GM12865 (cell line): ENCODE data around the gene SIVA1.

Experiments used
- DNase-seq: peaks from one replicate; pipeline ENCODE4 v3.0.0; 2010; ENCODE audit warnings: low read depth
- H3K4me3 ChIP-seq: 2 replicates; pipeline ENCODE4 v1.5.1; 2011; ENCODE audit warnings: mild to moderate bottlenecking, low read depth, low read length, control low read depth
- TF ChIP-seq, protein P1 (sequence below): IDR thresholded peaks from 2 replicates; pipeline ENCODE4 v1.5.1; 2011; ENCODE audit warnings: low read length, control low read depth, low read depth, inconsistent platforms; ENCODE audit not compliant: insufficient read depth; ENCODE audit errors: missing control alignments

SIVA1 gene

DNA sequence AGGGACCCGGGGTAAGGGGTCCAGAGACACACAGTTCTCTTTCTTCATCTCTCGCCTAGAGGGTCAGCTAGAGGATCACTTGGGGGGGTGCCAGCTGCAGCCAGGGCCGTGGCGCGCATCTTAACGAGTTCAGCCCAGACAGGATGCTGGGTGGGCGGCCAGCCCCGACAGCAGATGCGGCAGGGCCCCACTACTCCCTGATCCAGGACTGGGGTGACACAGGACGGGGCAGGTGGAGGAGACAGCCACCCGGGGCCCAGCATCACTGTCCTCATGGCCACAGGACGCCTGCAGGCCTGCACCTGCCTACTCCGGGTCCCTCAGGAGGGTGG lies 29.8 kb downstream of the SIVA1 start:
- no peak overlapping the region for H3K4me3 ChIP-seq
- no peak for DNase-seq
- TF ChIP-seq, protein P1, sequence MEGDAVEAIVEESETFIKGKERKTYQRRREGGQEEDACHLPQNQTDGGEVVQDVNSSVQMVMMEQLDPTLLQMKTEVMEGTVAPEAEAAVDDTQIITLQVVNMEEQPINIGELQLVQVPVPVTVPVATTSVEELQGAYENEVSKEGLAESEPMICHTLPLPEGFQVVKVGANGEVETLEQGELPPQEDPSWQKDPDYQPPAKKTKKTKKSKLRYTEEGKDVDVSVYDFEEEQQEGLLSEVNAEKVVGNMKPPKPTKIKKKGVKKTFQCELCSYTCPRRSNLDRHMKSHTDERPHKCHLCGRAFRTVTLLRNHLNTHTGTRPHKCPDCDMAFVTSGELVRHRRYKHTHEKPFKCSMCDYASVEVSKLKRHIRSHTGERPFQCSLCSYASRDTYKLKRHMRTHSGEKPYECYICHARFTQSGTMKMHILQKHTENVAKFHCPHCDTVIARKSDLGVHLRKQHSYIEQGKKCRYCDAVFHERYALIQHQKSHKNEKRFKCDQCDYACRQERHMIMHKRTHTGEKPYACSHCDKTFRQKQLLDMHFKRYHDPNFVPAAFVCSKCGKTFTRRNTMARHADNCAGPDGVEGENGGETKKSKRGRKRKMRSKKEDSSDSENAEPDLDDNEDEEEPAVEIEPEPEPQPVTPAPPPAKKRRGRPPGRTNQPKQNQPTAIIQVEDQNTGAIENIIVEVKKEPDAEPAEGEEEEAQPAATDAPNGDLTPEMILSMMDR = no peak

DNA sequence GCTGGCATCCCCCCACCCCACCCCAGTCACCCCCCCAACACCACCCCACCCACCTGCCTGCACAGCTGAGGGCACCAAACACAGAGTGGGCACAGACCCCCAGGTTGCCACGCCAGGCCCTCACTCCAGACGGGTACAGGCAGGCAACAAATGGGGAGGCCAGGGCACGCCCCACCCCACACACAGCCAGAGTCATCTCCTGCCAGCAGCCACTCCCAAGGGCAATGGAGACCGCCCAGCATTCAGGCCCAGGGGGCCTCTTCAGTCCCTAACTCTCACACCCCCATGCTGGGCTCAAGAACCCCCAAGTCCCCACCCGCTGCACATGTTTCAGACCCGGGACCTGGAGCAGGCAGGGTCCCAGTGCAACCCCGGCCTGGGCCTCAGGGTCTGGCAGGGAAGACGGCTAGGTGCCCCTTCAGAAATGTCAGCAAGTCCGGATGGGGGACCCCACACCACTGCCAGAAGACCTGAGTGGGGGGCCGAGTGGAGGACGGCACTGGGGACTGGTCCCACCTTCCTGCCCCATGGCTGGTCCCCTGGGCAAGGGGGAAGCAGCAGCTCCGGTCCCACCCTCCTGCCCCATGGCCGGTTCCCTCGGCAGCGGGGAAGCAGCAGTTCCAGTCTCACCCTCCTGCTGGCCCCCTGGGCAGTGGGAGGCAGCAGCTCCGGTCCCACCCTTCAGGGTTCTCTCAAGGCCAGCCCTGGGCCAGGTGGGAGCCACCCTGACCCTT lies 30.7 kb downstream of the SIVA1 start:
- DNase-seq = no peak
- no peak overlapping the region for H3K4me3 ChIP-seq
- TF ChIP-seq, protein P1 = no peak

DNA sequence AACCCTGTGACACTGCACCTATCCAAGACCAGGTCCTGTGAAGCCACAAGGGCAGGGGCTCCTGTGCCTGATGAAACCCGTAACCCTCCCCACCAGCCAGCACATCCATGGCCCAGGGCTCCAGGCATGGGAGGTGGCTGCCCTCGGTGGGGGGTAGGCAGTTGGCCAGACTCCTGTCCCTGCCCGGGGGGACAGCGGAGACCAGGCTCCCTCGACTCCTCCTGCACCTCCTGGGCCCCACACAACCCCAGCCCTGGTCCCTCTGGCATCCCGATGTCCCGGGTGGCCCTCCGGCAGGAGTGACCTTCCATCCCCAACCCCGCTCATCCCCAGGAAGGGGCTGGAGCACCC lies 31.2 kb downstream of the SIVA1 start:
- TF ChIP-seq, protein P1 = no peak
- H3K4me3 ChIP-seq = no peak overlapping the region
- no peak for DNase-seq

DNA sequence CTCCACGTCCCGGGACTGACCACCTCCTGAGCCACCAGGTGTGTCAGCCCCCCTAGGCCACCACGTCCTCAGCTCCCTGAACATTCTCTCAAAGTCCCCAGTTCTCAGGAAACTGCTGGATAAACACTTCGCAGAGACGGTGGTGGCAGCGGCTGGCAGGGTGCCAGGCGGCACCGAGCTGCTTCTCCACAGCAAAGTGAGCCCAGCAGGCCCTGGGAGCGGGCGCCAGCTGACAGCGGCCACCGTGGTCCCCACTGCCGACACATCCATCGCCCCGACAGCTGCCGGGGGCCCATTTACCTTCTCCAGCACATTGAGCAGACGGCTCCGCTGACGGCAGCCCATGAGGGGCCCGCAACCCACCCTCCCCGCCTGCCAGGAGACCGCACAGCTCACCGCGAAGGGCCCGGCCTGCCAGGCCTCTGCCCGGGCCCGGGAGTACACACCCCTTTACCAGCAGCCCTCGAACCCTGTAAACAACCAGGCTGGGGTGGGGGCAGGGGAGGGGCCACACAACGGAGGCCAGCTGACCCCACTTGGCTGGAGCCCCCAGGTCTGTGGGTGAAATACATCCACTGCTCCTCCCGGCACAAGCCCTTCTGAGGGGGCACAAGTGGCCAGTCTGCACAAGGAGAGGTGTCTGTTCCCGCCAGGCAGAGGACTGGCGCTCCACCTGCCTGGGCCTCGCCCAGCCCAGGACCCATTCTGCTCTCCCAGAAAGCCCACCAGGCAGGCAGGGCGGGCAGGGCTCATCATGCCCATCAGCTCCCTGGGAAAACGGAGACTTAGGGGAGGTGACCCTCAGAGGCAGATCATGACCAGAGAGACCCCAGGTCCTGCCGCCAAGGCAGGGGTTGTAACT lies 32.1 kb downstream of the SIVA1 start:
- TF ChIP-seq, protein P1 = no peak
- no peak for DNase-seq
- no peak overlapping the region for H3K4me3 ChIP-seq

DNA sequence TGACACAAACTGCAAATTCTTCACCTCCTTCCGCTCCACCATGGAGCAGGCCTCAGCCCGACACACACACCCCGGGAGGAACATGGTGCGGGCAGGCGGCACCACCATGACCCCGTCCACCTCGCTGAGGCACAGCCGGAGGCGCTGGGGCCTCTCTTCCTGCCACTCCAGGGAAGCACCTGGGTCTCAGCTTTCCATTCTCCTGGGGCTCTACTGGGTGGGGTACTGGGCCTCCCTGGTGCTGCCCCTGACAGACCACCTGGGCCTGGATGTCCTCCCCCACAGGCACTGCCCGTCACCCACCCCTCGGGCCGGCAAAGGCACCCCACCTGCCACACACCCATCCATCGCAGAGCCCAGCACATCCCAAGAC lies 32.7 kb downstream of the SIVA1 start:
- no peak overlapping the region for H3K4me3 ChIP-seq
- TF ChIP-seq, protein P1 = no peak
- DNase-seq = no peak

DNA sequence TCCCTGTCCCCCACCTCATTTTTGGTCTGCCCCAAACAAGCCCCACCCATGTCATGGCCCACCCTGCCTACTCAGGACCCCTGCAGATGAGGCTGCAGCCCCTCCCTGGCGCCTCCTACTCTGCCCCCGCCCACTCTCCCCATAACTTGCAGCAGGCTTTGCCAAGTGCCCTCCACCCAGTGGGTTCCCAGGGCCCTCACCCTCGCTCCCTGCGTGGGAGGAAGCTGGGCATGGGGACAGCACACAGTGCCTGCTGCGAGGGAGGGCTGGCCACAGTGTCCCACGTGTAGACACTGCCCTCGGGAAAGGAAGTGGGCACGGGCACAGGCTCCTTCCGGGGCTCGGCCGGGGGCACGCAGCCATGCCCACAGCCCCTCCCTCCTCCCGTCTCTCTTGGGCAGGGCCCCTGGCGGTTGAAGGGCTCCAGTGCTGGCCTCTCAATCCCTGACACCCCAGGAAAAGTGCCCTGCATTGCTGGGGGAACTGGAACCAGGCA lies 33.2 kb downstream of the SIVA1 start:
- no peak overlapping the region for H3K4me3 ChIP-seq
- TF ChIP-seq, protein P1 = no peak
- DNase-seq = no peak
